Fibroblast of skin of back (primary cell): ENCODE measurements around the gene RETNLB. TPM values are rescaled to one million over a fixed set of nuclear protein-coding genes. Genes with fewer than 3 reads are reported as not detected.

Experiments
- DNase-seq: peaks from one replicate; pipeline ENCODE4 v3.0.0-alpha.2; 2013
- polyA plus RNA-seq, 2 experiments: library from polyadenylated mRNA; unstranded; fragments of 120-200 nt; gene quantifications; one replicate each; pipeline ENCODE4 v1.2.1, GENCODE V29; 2013; ENCODE audit not compliant: insufficient read length in 2 of 2

Gene RETNLB
- not detected for polyA plus RNA-seq (2013, experiment 1 of 2; ENCODE audit: insufficient read length)
- polyA plus RNA-seq (2013, experiment 2 of 2; ENCODE audit: insufficient read length) = not detected

- DNase-seq = no peak
These were observed at the start of gene RETNLB for GRCh38 chr3:108757404-108757982. Gene RETNLB (minus strand): TSS chr3:108757410. CDS start chr3:108757185, 225 bp downstream.

- no peak for DNase-seq
These were observed 49.1 kb upstream of the RETNLB start for GRCh38 chr3:108806316-108806715.

- no peak for DNase-seq
These were observed 47.8 kb upstream of the RETNLB start for GRCh38 chr3:108804966-108805365.

- DNase-seq = no peak
These were observed 47.2 kb upstream of the RETNLB start for GRCh38 chr3:108804437-108804836.

- no peak for DNase-seq
These were observed 34.3 kb upstream of the RETNLB start for GRCh38 chr3:108791473-108791872.

GRCh38 chr3:108780235-108780634 is 23.0 kb upstream of the RETNLB start:
- DNase-seq = no peak

- DNase-seq = no peak
These were observed 22.3 kb upstream of the RETNLB start for GRCh38 chr3:108779496-108779895.

- no peak for DNase-seq
These were observed 18.4 kb upstream of the RETNLB start for GRCh38 chr3:108775649-108776048.

- DNase-seq = no peak
These were observed 10.0 kb upstream of the RETNLB start for GRCh38 chr3:108767253-108767652.

- DNase-seq = no peak
These were observed 1.5 kb downstream of the RETNLB start for GRCh38 chr3:108755686-108756085.

- DNase-seq = no peak
These were observed 12.4 kb downstream of the RETNLB start for GRCh38 chr3:108744762-108745161.

- DNase-seq = no peak
These were observed 14.3 kb downstream of the RETNLB start for GRCh38 chr3:108742929-108743328.

- no peak for DNase-seq
These were observed 20.4 kb downstream of the RETNLB start for GRCh38 chr3:108736821-108737220.

- DNase-seq = no peak
These were observed 28.3 kb downstream of the RETNLB start for GRCh38 chr3:108728934-108729333.

- no peak for DNase-seq
These were observed 29.1 kb downstream of the RETNLB start for GRCh38 chr3:108728105-108728504.

- DNase-seq = no peak
These were observed 33.1 kb downstream of the RETNLB start for GRCh38 chr3:108724101-108724500.

GRCh38 chr3:108722724-108723123 is 34.5 kb downstream of the RETNLB start:
- no peak for DNase-seq

- no peak for DNase-seq
These were observed 37.9 kb downstream of the RETNLB start for GRCh38 chr3:108719178-108719806.

- no peak for DNase-seq
These were observed 38.8 kb downstream of the RETNLB start for GRCh38 chr3:108718454-108718853.

- DNase-seq = no peak
These were observed 43.4 kb downstream of the RETNLB start for GRCh38 chr3:108713816-108714215.

GRCh38 chr3:108713009-108713516 is 44.1 kb downstream of the RETNLB start:
- no peak for DNase-seq
